Neural crest cell (in vitro differentiated cells): ENCODE results near the gene ADGRV1. TPM values are rescaled to one million over a fixed set of nuclear protein-coding genes. Genes with fewer than 3 reads are reported as not detected.

Experiments used
- DNase-seq: peaks from one replicate; pipeline ENCODE4 v3.0.0; 2021; ENCODE audit warnings: low read depth, mixed read lengths, low spot score
- H3K27ac Mint-ChIP-seq: one replicate; pipeline ENCODE4 v1.8.0; 2021; ENCODE audit warnings: mild to moderate bottlenecking, mixed read lengths; ENCODE audit not compliant: unreplicated experiment
- H3K27me3 Mint-ChIP-seq: 2 replicates; pipeline ENCODE4 v1.8.0; 2021; ENCODE audit warnings: low read depth, mild to moderate bottlenecking, mixed read lengths
- H3K36me3 Mint-ChIP-seq: 2 replicates; pipeline ENCODE4 v1.8.0; 2021; ENCODE audit warnings: low read depth, mild to moderate bottlenecking, mixed read lengths
- H3K4me1 Mint-ChIP-seq: 2 replicates; pipeline ENCODE4 v1.8.0; 2021; ENCODE audit warnings: mixed read lengths
- H3K4me3 Mint-ChIP-seq: one replicate; pipeline ENCODE4 v1.8.0; 2021; ENCODE audit warnings: mild to moderate bottlenecking, mixed read lengths
- H3K9me3 Mint-ChIP-seq: 2 replicates; pipeline ENCODE4 v1.8.0; 2021; ENCODE audit warnings: mixed read lengths
- total RNA-seq: library from RNA; stranded (reverse); gene quantifications from 2 replicates; pipeline ENCODE4 v1.2.1, GENCODE V29; 2021
- TF ChIP-seq, protein P1 (sequence below): fragments of 200-600 bp; sonication (generic); conservative IDR thresholded peaks from 2 replicates; pipeline ENCODE4 v1.5.0; 2021; ENCODE audit warnings: antibody characterized with exemption, mild to moderate bottlenecking

ADGRV1 gene
- total RNA-seq, 1 donor from 2014 or later: 43.4 TPM

DNA sequence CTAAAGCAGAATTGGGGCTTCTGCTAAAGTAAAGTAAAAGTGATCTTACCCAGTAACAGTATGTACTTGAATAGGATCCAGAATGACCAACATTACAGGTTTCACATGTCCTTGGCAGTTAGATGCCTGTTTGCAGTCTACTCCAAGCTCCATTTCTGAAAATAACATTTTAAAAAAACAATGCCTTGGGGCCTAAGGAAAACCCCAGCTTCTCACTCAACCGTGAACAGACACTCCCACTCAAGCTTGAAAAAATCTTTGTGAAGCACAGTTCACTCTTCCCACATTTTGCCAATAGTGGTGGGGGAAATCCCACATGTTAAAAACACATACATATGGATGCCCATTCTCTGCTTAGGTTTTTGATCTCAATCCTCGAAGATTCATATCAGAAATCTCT, 520.4 kb downstream of the ADGRV1 start:
- DNase-seq: no peak
- Mint-ChIP-seq H3K4me1 (peaks cover 8% of the 10 kb centered on the region), H3K36me3 (peaks cover 5% of the 10 kb centered on the region), H3K27me3 (no peaks in the 10 kb centered on the region), H3K9me3 (peaks cover 3% of the 10 kb centered on the region), H3K27ac (no peak overlapping the region), H3K4me3 (no peak overlapping the region)
- TF ChIP-seq, protein P1, sequence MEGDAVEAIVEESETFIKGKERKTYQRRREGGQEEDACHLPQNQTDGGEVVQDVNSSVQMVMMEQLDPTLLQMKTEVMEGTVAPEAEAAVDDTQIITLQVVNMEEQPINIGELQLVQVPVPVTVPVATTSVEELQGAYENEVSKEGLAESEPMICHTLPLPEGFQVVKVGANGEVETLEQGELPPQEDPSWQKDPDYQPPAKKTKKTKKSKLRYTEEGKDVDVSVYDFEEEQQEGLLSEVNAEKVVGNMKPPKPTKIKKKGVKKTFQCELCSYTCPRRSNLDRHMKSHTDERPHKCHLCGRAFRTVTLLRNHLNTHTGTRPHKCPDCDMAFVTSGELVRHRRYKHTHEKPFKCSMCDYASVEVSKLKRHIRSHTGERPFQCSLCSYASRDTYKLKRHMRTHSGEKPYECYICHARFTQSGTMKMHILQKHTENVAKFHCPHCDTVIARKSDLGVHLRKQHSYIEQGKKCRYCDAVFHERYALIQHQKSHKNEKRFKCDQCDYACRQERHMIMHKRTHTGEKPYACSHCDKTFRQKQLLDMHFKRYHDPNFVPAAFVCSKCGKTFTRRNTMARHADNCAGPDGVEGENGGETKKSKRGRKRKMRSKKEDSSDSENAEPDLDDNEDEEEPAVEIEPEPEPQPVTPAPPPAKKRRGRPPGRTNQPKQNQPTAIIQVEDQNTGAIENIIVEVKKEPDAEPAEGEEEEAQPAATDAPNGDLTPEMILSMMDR: no peak

DNA sequence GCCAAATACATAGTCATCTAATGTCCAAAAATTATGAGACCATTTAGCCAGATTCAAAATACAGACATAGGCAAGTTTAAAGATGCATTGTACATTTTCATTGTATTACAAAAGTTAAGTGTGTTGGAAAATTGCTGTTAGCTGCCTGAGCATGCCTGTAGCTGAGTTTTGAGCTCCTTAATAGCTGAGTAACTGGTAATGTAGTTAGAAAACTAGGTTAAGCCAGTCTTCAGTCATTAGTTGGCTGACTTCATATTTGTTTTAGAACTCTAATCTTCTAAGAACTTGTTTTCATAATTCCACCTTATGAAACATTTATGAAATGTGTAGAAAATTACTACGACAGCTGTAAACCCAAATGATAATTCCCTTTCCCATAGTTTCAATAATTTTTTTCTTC, 531.2 kb downstream of the ADGRV1 start:
- H3K27ac Mint-ChIP-seq: no peak overlapping the region
- no peaks in the 10 kb centered on the region for H3K36me3 Mint-ChIP-seq
- H3K4me3 Mint-ChIP-seq: no peak overlapping the region
- no peak for DNase-seq
- peaks cover 3% of the 10 kb centered on the region for H3K4me1 Mint-ChIP-seq
- H3K9me3 Mint-ChIP-seq: no peaks in the 10 kb centered on the region
- TF ChIP-seq, protein P1: no peak
- no peaks in the 10 kb centered on the region for H3K27me3 Mint-ChIP-seq

DNA sequence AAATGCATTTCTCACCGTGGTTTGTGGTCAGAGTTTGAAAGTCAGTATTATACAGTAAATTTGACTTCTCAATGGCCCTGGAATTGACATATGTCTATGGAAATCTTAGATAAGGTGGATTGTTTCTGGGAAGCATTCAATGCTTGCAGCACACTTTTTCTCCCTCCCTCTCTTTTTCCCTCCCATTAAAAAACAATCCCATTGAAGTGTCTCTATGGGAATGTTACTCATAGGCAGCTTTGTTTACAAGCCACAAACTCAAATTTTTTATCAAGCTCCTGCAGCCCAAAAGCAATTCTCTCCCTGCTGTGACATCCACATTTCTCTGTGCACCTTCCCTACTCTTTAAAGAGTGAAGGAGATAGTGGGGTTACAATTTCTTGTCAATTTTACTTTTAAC, 532.4 kb downstream of the ADGRV1 start:
- TF ChIP-seq, protein P1: no peak
- H3K36me3 Mint-ChIP-seq: no peaks in the 10 kb centered on the region
- H3K4me1 Mint-ChIP-seq: peaks cover 6% of the 10 kb centered on the region
- no peak overlapping the region for H3K4me3 Mint-ChIP-seq
- H3K27me3 Mint-ChIP-seq: no peaks in the 10 kb centered on the region
- DNase-seq: no peak
- no peaks in the 10 kb centered on the region for H3K9me3 Mint-ChIP-seq
- no peak overlapping the region for H3K27ac Mint-ChIP-seq

DNA sequence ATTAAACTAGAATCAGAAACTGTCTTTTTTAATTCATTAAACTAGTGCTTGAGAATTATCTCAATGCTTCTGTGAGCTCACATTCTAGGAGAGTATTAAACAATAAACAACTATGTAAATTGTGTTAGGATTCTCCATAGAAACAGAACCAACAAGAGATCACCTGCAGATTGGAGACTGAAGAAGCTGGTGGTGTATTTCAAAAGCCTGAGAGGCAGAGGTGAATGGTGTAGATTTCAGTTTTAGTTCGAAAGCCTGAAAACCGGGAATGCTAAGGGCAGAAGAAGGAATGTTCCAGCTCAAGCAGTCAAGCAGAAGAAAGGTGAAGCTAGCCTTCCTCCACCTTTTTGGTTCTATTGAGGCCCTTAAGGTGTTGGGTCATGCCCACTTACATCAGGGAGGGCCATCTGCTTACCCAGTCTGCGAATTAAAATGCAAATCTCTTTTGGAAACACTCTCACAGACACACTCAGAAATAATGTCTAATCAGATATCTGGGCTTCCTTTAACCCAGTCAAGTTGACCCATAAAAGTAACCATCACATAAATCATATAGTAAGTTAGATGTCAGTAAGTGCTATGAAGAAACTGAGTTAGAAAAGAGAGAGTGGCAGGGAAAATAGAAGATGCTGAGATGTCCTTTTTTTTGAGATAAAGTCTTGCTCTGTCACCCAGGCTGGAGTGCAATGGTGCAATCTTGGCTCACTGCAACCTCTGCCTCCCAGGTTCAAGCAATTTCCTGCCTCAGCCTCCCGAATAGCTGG, 533.1 kb downstream of the ADGRV1 start:
- Mint-ChIP-seq H3K9me3 (no peaks in the 10 kb centered on the region), H3K27ac (no peak overlapping the region), H3K27me3 (no peaks in the 10 kb centered on the region), H3K4me3 (no peak overlapping the region), H3K4me1 (peaks cover 12% of the 10 kb centered on the region), H3K36me3 (no peaks in the 10 kb centered on the region)
- DNase-seq: no peak
- TF ChIP-seq, protein P1: no peak

DNA sequence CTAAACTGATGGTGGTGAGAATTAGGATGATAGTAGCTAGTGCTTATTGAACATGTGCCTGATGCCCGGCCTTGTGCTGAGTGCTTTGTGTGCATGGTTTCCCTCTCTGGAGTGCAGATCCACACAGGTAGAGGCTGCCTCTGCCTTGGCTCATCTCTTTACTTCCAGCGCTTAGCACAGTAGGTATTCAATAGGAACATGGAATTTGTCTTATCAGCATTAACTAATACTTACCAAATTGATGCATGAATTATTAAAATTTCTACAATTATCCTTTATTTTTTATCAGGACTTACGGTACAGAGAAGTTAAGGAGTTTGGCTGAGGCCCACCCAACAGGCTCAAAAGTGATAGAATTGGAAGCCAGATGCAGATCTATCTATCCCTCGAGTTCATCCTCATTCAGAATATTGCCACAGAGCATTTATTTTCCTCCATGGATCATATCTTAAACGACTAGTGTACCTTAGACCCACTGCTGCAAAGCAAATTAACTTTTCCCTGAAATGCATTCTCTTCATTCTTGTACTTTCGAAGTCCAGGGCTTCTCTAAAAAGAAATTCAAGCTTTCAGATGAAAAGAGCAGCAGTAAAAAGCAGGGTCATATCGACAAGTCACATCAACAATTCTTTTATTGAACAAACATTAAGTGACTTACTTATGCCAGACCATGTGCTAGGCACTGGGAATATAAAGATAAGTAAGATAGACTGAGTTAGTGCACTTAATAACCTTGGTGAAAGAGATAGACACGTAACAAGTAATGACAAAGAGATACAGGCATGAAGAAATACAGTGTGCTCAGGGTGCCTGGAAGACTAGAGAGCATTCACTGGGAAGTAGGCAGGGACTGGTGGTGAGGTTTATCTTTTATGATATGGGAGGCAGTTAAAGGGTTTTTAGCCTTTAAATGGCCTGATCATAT, 534.5 kb downstream of the ADGRV1 start:
- no peaks in the 10 kb centered on the region for H3K9me3 Mint-ChIP-seq
- no peaks in the 10 kb centered on the region for H3K36me3 Mint-ChIP-seq
- H3K27me3 Mint-ChIP-seq: no peaks in the 10 kb centered on the region
- no peak overlapping the region for H3K27ac Mint-ChIP-seq
- no peak for DNase-seq
- TF ChIP-seq, protein P1: no peak
- H3K4me3 Mint-ChIP-seq: no peak overlapping the region
- peaks cover 15% of the 10 kb centered on the region for H3K4me1 Mint-ChIP-seq
